Karpas-422 (cell line): ENCODE results near the gene FAM168B. TPM values are rescaled to one million over a fixed set of nuclear protein-coding genes. Genes with fewer than 3 reads are reported as not detected.

Experiments
- DNase-seq: peaks from one replicate; pipeline ENCODE4 v3.0.0-alpha.2; 2015
- H2AFZ ChIP-seq: fragments of 200-600 bp; sonication (generic); 2 replicates; pipeline ENCODE4 v1.6.1; 2014; ENCODE audit warnings: antibody characterized with exemption, low read length, mixed read lengths
- H3K27ac ChIP-seq: fragments of 200-600 bp; sonication (generic); 2 replicates; pipeline ENCODE4 v1.5.1; 2014; ENCODE audit warnings: mild to moderate bottlenecking, low read length, moderate library complexity
- H3K27me3 ChIP-seq: fragments of 200-600 bp; sonication (generic); 2 replicates; pipeline ENCODE4 v1.6.1; 2014; ENCODE audit warnings: low read length, mixed read lengths
- H3K36me3 ChIP-seq: fragments of 200-600 bp; sonication (generic); 2 replicates; pipeline ENCODE4 v1.6.1; 2014; ENCODE audit warnings: low read length, mixed read lengths; ENCODE audit not compliant: insufficient read depth
- H3K4me1 ChIP-seq: fragments of 200-600 bp; sonication (generic); 2 replicates; pipeline ENCODE4 v1.6.1; 2014; ENCODE audit warnings: mild to moderate bottlenecking, low read length, mixed read lengths
- H3K4me2 ChIP-seq: fragments of 200-600 bp; sonication (generic); 2 replicates; pipeline ENCODE4 v1.6.1; 2014; ENCODE audit warnings: low read length, low read depth, mild to moderate bottlenecking; ENCODE audit not compliant: poor library complexity, severe bottlenecking
- H3K4me3 ChIP-seq: fragments of 200-600 bp; sonication (generic); 2 replicates; pipeline ENCODE4 v1.5.1; 2014; ENCODE audit warnings: mild to moderate bottlenecking, antibody characterized with exemption, low read length, mixed read lengths
- H3K79me2 ChIP-seq: fragments of 200-600 bp; sonication (generic); 2 replicates; pipeline ENCODE4 v1.6.1; 2014; ENCODE audit warnings: mild to moderate bottlenecking, low read length, mixed read lengths
- H3K9ac ChIP-seq: fragments of 200-600 bp; sonication (generic); 2 replicates; pipeline ENCODE4 v1.6.0; 2014; ENCODE audit warnings: low read length
- H3K9me2 ChIP-seq: fragments of 200-600 bp; sonication (generic), shearing (Covaris generic); replicated peaks from 2 replicates; pipeline ENCODE4 v1.6.0; 2014; ENCODE audit warnings: mild to moderate bottlenecking, low read length, moderate library complexity; ENCODE audit not compliant: insufficient read depth
- H3K9me3 ChIP-seq: fragments of 300-700, 200-600 bp; sonication (generic); 2 replicates; pipeline ENCODE4 v1.6.1; 2014; ENCODE audit warnings: low read length, mixed read lengths
- H4K20me1 ChIP-seq: fragments of 200-600 bp; sonication (generic); 2 replicates; pipeline ENCODE4 v1.6.1; 2014; ENCODE audit warnings: mild to moderate bottlenecking, antibody characterized with exemption, low read length, low read depth; ENCODE audit not compliant: insufficient read depth
- total RNA-seq: library from RNA; depleted of rRNA; stranded (reverse); fragments of >200 nt; shearing (Covaris generic); gene quantifications from 2 replicates; pipeline ENCODE4 v1.2.3, GENCODE V29; 2014; ENCODE audit warnings: low replicate concordance

Gene FAM168B
- total RNA-seq, 1 experiment from 2014 or later: 43.2 TPM

DNA sequence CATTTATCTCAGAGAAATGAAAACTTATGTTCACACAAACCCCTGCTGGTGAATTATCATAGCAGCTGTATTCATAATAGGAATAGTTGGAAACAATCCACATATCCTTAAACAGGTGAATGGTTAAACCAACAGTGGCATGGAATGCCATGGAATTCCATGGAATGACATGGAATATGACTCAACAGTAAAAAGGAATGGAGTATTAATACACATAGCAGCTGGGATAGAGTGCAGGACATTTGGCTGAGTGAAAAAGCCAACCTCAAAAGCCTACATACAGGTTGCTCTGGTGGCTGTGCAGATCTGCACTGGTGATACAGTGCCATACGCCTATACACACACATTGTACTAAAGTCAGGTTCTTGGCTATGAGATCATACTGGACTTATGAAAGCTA lies 69.5 kb downstream of the FAM168B start:
- Histone ChIP-seq H3K9ac (no peak overlapping the region), H3K9me3 (no peaks in the 10 kb centered on the region), H3K4me1 (no peaks in the 10 kb centered on the region), H2AFZ (no peak overlapping the region), H3K9me2 (no peaks in the 10 kb centered on the region), H3K4me2 (no peak overlapping the region), H3K27ac (no peak overlapping the region), H4K20me1 (no peaks in the 10 kb centered on the region), H3K4me3 (no peak overlapping the region), H3K36me3 (no peaks in the 10 kb centered on the region), H3K27me3 (0 out of 2 replicates have a peak, but pooled peaks cover 7% of the 10 kb centered on the region), H3K79me2 (no peaks in the 10 kb centered on the region)
- no peak for DNase-seq

DNA sequence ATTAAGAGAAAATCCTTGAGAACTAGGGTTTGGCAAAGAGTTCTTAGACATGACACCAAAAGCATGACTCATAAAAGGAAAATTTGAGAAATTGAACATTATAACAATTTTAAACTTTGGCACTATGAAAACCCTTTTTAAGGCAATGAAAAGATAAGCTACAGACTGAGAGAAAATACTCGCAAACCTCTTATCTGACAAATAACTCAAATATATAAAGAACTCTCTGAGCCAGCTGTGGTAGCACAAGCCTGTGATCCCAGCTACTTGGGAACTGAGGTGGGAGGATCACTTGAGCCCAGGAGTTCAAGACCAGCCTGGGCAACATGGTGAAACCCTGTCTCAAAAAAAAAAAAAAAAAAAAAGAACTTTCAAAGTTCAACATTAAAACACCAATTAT lies 70.5 kb downstream of the FAM168B start:
- H3K27ac ChIP-seq: no peak overlapping the region
- H3K4me1 ChIP-seq: no peaks in the 10 kb centered on the region
- no peak for DNase-seq
- H3K9ac ChIP-seq: no peak overlapping the region
- 0 out of 2 replicates have a peak, but pooled peaks cover 7% of the 10 kb centered on the region for H3K27me3 ChIP-seq
- no peak overlapping the region for H2AFZ ChIP-seq
- H3K79me2 ChIP-seq: no peaks in the 10 kb centered on the region
- H3K4me3 ChIP-seq: no peak overlapping the region
- H3K36me3 ChIP-seq: no peaks in the 10 kb centered on the region
- H4K20me1 ChIP-seq: no peaks in the 10 kb centered on the region
- no peaks in the 10 kb centered on the region for H3K9me3 ChIP-seq
- H3K9me2 ChIP-seq: no peaks in the 10 kb centered on the region
- no peak overlapping the region for H3K4me2 ChIP-seq

DNA sequence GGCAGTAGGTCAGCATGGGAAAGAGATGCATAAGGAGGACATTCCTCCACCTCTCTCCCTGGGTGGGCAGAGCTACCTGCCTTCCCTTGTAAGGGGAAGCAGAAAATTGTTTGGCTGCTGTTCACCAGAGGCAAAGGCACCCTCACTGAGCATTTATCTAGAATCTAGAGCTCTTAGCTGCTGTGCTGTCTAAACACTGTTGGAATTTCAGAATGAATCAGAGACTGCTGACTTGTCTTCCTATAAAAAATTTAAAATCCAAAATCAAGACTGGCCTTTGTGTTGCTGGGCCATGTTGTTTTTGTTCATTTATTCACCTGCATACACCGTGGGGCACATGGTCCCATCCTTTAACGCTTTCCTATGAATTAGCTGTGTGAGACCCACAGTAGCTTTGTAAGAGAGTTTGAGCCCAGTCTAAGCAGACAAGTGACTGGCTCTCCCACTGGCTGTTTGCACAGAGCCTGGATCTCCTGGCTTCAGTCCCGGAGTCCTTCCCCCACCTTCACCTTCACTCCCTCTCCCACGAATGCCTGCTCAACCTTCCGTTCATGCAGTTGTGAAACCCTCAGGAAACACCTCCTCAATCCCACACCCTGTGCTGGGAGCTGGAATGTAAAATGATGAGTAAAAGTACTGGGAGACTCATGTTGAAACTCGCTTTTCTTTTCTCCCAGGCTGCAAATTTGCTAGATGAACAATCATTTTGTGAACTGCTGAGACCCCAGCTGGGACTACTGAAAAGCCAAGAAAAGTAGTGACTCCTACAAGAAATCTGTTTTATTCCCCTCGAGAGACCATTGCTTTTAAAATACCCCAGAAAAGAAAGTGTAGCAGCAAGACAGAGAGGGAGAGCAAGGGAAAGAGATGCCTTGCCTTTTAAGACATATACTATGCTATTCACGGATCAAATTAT lies 76.2 kb downstream of the FAM168B start:
- Histone ChIP-seq H3K36me3 (no peaks in the 10 kb centered on the region), H3K27me3 (no peaks in the 10 kb centered on the region), H3K79me2 (no peaks in the 10 kb centered on the region), H3K27ac (no peak overlapping the region), H4K20me1 (no peaks in the 10 kb centered on the region), H3K4me3 (no peak overlapping the region), H3K9ac (no peak overlapping the region), H3K4me2 (no peak overlapping the region), H2AFZ (no peak overlapping the region), H3K4me1 (no peaks in the 10 kb centered on the region), H3K9me3 (no peaks in the 10 kb centered on the region), H3K9me2 (no peaks in the 10 kb centered on the region)
- DNase-seq: no peak

DNA sequence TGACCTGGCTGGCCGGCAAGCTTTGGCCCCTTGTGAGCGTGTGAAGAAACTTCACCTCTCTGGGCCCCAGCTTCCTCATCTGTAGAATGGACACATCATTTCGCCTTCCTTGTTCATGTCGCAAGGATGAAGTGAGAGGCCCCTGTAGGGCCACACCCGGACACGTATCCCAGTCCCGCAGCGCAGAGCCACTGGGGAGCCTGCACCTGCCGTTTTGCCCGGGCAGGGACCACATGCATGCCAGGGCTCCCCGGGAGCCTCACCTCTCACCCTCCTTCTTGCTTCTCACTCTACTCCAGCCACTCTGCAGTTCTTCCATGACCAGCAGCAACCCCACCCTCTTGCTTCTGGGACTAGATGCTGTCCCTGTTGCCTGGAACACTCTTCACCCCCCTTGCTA lies 77.5 kb downstream of the FAM168B start:
- H3K27me3 ChIP-seq: no peaks in the 10 kb centered on the region
- no peak overlapping the region for H2AFZ ChIP-seq
- H3K79me2 ChIP-seq: no peaks in the 10 kb centered on the region
- DNase-seq: no peak
- no peaks in the 10 kb centered on the region for H3K9me2 ChIP-seq
- no peak overlapping the region for H3K4me2 ChIP-seq
- no peaks in the 10 kb centered on the region for H3K36me3 ChIP-seq
- no peaks in the 10 kb centered on the region for H4K20me1 ChIP-seq
- H3K4me3 ChIP-seq: no peak overlapping the region
- H3K9ac ChIP-seq: no peak overlapping the region
- H3K9me3 ChIP-seq: no peaks in the 10 kb centered on the region
- no peaks in the 10 kb centered on the region for H3K4me1 ChIP-seq
- no peak overlapping the region for H3K27ac ChIP-seq

DNA sequence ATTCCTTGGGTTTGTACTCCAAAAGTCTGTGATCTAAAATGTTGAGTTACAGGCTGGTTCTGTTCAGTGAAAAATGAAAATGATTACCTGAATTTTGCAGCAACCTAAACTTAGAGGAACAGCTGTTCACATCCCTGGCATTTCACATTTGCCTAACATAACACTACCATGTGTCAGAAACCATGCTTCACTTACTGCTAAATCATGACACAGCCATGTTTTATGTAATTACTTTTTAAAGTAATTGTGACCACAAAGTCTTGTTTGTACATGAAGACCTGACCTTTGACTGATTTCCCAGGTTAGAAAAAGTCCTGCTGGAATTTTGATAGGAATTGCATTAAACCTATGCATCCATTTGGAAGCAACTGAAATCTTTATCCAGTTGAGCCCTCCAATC lies 79.1 kb downstream of the FAM168B start:
- no peak overlapping the region for H2AFZ ChIP-seq
- H3K4me1 ChIP-seq: no peaks in the 10 kb centered on the region
- no peak overlapping the region for H3K4me3 ChIP-seq
- H3K4me2 ChIP-seq: no peak overlapping the region
- no peaks in the 10 kb centered on the region for H3K36me3 ChIP-seq
- no peak overlapping the region for H3K9ac ChIP-seq
- no peaks in the 10 kb centered on the region for H3K27me3 ChIP-seq
- no peaks in the 10 kb centered on the region for H3K9me2 ChIP-seq
- DNase-seq: no peak
- no peaks in the 10 kb centered on the region for H4K20me1 ChIP-seq
- H3K27ac ChIP-seq: no peak overlapping the region
- H3K9me3 ChIP-seq: no peaks in the 10 kb centered on the region
- H3K79me2 ChIP-seq: no peaks in the 10 kb centered on the region

DNA sequence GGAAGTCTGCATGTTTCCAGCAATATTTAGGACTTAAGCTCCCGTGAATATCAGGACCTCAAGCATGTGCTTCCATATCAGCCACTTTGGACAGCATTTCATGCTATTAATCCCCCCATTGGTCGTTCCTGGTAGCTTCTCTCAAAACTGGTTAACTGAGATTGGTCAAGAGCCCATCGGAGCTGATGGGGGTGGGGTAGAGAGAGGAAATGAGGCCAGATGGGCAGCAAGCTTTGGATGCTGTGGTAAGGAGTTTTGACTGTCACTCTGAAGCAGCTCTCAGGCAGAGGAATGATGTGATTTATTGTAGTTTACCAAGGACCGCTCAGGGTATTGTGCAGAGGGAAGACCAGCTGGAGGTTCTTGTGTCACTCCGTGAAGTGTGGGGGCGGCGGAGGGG lies 81.8 kb downstream of the FAM168B start:
- Histone ChIP-seq H3K79me2 (no peaks in the 10 kb centered on the region), H3K9me2 (no peaks in the 10 kb centered on the region), H3K4me2 (no peak overlapping the region), H3K27me3 (no peaks in the 10 kb centered on the region), H3K27ac (no peak overlapping the region), H3K36me3 (no peaks in the 10 kb centered on the region), H4K20me1 (no peaks in the 10 kb centered on the region), H2AFZ (no peak overlapping the region), H3K4me3 (no peak overlapping the region), H3K9ac (no peak overlapping the region), H3K4me1 (no peaks in the 10 kb centered on the region), H3K9me3 (no peaks in the 10 kb centered on the region)
- DNase-seq: no peak

DNA sequence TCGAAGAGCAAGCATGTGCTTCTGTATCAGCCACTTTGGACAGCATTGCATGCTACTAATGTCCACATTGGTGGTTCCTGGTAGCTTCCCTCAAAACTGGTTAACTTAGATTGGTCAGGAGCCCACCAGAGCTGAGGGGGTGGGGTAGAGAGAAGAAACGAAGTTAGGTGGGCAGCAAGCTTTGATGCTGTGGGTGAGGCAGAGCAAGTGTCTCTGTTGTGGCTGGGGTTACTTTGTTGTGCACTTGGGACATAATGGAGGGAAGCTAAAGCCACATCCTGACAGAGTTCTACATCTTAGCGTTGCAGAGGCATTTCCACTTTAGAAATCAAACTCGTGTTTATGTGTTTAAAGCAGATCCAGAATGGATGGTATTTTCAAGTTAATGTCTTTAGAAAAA lies 82.7 kb downstream of the FAM168B start:
- no peaks in the 10 kb centered on the region for H3K4me1 ChIP-seq
- no peaks in the 10 kb centered on the region for H3K9me2 ChIP-seq
- H3K9ac ChIP-seq: no peak overlapping the region
- no peaks in the 10 kb centered on the region for H4K20me1 ChIP-seq
- H3K4me2 ChIP-seq: no peak overlapping the region
- no peaks in the 10 kb centered on the region for H3K79me2 ChIP-seq
- H3K27ac ChIP-seq: no peak overlapping the region
- no peaks in the 10 kb centered on the region for H3K9me3 ChIP-seq
- no peak overlapping the region for H3K4me3 ChIP-seq
- no peaks in the 10 kb centered on the region for H3K27me3 ChIP-seq
- H3K36me3 ChIP-seq: no peaks in the 10 kb centered on the region
- no peak for DNase-seq
- no peak overlapping the region for H2AFZ ChIP-seq

DNA sequence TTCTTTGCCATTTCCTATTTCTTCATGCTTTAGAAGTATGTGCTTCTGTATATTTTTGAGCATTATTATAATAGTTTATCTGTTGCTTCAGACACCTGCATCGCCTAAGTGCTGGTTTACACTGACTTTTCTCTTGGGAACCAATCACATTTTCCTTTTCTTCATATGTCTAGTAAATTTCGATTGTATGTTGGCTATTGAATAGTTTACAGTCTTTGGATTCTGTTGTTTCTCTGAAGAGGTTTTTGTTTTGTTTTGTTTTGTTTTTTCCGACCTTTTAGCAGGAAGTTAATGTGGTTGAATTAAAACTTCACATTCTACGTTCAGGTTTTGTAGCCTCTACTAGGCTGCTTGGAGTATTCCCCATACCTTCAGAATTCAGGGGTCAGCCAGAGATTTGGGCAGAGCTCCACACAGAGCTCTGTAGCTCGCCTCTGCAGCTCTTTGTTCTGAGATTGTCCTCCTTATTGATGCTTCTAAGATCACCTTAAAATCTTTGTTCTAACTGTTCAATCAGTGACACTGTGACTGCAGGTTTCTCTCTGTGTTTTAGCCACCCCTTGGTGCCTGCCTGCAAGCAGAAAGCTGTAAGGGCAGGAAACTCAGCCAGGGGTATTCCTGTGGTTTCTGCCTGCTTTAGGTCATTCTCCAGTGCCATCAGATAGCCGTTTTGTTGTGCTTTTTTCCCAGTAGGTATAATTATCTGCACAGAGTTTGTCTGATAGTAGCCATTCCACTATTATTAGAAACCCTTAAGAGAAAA lies 83.4 kb downstream of the FAM168B start:
- Histone ChIP-seq H3K79me2 (no peaks in the 10 kb centered on the region), H3K4me2 (no peak overlapping the region), H3K27me3 (no peaks in the 10 kb centered on the region), H4K20me1 (no peaks in the 10 kb centered on the region), H3K27ac (no peak overlapping the region), H3K4me1 (no peaks in the 10 kb centered on the region), H2AFZ (no peak overlapping the region), H3K9me3 (no peaks in the 10 kb centered on the region), H3K9me2 (no peaks in the 10 kb centered on the region), H3K4me3 (no peak overlapping the region), H3K36me3 (no peaks in the 10 kb centered on the region), H3K9ac (no peak overlapping the region)
- DNase-seq: no peak
